ENCODE data around the gene KDM4C. TPM values are rescaled to one million over a fixed set of nuclear protein-coding genes. Genes with fewer than 3 reads are reported as not detected.

Gene KDM4C
- total RNA-seq (10 to 100 TPM; 60.1 to 61.3 TPM), total RNA-seq (42.1 to 160 (median 93.4) reads per million in 172 experiments)
- polyA plus RNA-seq (2013, experiment 1 of 2): 32.4 TPM
- 42.6 TPM for polyA plus RNA-seq (2013, experiment 2 of 2)

DNA sequence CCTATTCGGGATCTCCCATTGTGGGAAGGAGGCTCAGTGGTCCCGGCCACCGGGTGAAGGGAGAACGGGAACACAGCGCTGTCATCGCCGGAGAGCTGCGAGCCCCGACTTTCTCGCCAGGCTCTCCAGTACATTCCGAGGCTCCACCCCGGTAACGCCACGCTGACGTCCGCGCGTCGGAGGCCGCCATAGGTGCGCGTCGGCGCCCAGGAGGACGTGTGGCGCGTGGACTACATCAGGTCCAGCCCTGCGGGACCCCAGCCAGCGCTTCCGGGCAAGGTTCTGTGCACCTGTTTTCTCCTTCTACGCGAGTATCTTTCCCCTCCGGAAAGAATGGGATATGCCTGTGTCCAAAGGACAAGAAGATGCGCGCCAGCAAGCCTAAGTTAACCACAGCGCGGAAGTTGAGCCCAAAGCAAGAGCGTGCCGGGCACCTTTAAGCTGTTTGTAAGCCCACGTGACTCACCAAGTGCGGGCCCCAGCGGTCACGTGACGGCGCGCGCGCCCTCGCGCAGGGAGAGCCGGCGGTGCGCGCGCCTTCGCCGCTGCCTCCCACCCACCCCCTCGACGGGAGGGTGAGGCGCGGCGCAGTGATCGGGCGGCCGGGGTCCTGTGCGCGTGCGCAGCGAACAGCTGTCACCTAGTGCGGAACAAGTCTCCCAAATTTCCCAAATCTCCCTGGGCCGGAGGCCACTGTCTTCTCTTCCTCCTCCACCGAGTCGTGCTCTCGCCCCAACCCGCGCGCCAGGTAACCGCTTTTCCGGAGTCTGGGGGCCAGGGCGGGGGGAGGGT lies at the start of gene KDM4C:
Gene KDM4C, plus strand, starts transcription at position 518 of the 792 bp plus-strand sequence. CDS start 35,016 bp downstream, outside the sequence.
- Mint-ChIP-seq H3K36me3 (ENCODE audit: low read depth) (peaks cover 23% of the 10 kb centered on the region), H3K9me3 (no peaks in the 10 kb centered on the region), H3K27ac (peak within 1 kb of the TSS; percentile 96), H3K4me3 (peak within 1 kb of the TSS; percentile 96), H3K4me1 (ENCODE audit: low read depth) (peaks cover 25% of the 10 kb centered on the region), H3K27me3 (no peaks in the 10 kb centered on the region)
- POLR2A ChIA-PET: interaction anchor here (0.6 to 5.2 kb wide), 52 partner anchors 9 to 1965 kb away, joined by 3 to 155 read pairs (median 4); partner anchors contain the start of genes ERMP1, GLDC, RANBP6 and RCL1
- H3K36me3 ChIP-seq (ENCODE audit: insufficient read depth, low read length): no peaks in the 10 kb centered on the region
- no peaks in the 10 kb centered on the region for H3K9me3 ChIP-seq (ENCODE audit: control insufficient read depth in 1 of 2, insufficient read depth in 1 of 2, low read length in 2 of 2)
- peak within 1 kb of the TSS; percentile 90 for H3K4me3 ChIP-seq (ENCODE audit: low read length)
- H3K27me3 ChIP-seq (ENCODE audit: control insufficient read depth in 1 of 2, insufficient read depth in 2 of 2, low read length in 2 of 2): no peaks in the 10 kb centered on the region
- H3K27ac ChIP-seq (ENCODE audit: low read depth in 1 of 2, low read length in 2 of 2): peak within 1 kb of the TSS; percentile 96 to 99
- peak; percentile 87 to 98 (median 94) for DNase-seq
- CTCF ChIA-PET: no interaction called here
- TF ChIP-seq, protein P1, sequence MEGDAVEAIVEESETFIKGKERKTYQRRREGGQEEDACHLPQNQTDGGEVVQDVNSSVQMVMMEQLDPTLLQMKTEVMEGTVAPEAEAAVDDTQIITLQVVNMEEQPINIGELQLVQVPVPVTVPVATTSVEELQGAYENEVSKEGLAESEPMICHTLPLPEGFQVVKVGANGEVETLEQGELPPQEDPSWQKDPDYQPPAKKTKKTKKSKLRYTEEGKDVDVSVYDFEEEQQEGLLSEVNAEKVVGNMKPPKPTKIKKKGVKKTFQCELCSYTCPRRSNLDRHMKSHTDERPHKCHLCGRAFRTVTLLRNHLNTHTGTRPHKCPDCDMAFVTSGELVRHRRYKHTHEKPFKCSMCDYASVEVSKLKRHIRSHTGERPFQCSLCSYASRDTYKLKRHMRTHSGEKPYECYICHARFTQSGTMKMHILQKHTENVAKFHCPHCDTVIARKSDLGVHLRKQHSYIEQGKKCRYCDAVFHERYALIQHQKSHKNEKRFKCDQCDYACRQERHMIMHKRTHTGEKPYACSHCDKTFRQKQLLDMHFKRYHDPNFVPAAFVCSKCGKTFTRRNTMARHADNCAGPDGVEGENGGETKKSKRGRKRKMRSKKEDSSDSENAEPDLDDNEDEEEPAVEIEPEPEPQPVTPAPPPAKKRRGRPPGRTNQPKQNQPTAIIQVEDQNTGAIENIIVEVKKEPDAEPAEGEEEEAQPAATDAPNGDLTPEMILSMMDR (IDR thresholded peaks at IDR 0.05): no peak
- ATAC-seq (ENCODE audit: poor library complexity): peak; percentile 70
- intact Hi-C loops (cut with DNase I, micrococcal nuclease): loop anchor here (1.0 to 10.0 kb wide), 11 partner anchors 40 to 1133 kb away; partner anchors contain the start of genes UHRF2 (in 2 of the 2) and RIC1 (in 1 of the 2)
- peaks cover 26% of the 10 kb centered on the region for H3K4me1 ChIP-seq (ENCODE audit: insufficient read depth, low read length)

DNA sequence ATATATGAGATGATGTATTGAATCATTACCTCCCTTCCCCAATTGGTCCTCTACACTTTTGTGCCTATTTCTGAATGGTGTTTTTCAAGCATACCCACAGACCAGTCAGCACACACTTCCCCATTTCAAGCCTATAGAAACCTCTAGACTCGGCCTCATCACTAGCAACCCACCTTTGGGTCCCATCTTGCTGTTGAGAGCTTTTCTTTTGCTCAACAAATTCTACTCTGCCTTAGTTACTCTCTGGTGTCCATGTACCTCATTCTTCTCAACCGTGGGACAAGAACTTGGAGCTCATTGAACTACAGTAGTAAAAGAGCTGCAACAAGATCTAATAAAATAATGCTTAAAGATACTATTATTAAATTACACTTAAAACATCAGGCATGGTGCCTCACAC lies 49.0 kb upstream of the KDM4C start:
- Histone ChIP-seq H3K27me3 (ENCODE audit: control insufficient read depth in 1 of 2, insufficient read depth in 2 of 2, low read length in 2 of 2) (no peaks in the 10 kb centered on the region), H3K27ac (ENCODE audit: low read depth in 1 of 2, low read length in 2 of 2) (no peak overlapping the region), H3K4me3 (ENCODE audit: low read length) (no peak overlapping the region), H3K4me1 (ENCODE audit: insufficient read depth, low read length) (peaks cover 9% of the 10 kb centered on the region), H3K9me3 (ENCODE audit: control insufficient read depth in 1 of 2, insufficient read depth in 1 of 2, low read length in 2 of 2) (no peaks in the 10 kb centered on the region), H3K36me3 (ENCODE audit: insufficient read depth, low read length) (no peaks in the 10 kb centered on the region)
- intact Hi-C loops (cut with DNase I, micrococcal nuclease): loop anchor here in 1 of 2 experiments (5.0 kb wide), 1 partner anchor 36 kb away; no protein-coding TSS in a partner anchor
- H3K27me3 Mint-ChIP-seq: no peaks in the 10 kb centered on the region
- H3K4me1 Mint-ChIP-seq (ENCODE audit: low read depth): peaks cover 6% of the 10 kb centered on the region
- ChIA-PET POLR2A (interaction anchor here (0.6 to 1.8 kb wide), 4 partner anchors 27 to 223 kb away, joined by 3 to 8 read pairs (median 6); no protein-coding TSS in a partner anchor), CTCF (interaction anchor here (1.1 kb wide), 1 partner anchor 14 kb away, joined by 3 read pairs; no protein-coding TSS in a partner anchor)
- H3K4me3 Mint-ChIP-seq: no peak overlapping the region
- ATAC-seq (ENCODE audit: poor library complexity) (no peak), DNase-seq (no peak)
- peaks cover 8% of the 10 kb centered on the region for H3K36me3 Mint-ChIP-seq (ENCODE audit: low read depth)
- H3K9me3 Mint-ChIP-seq: peaks cover 3% of the 10 kb centered on the region
- no peak overlapping the region for H3K27ac Mint-ChIP-seq
- TF ChIP-seq, protein P1 (IDR thresholded peaks at IDR 0.05): no peak

DNA sequence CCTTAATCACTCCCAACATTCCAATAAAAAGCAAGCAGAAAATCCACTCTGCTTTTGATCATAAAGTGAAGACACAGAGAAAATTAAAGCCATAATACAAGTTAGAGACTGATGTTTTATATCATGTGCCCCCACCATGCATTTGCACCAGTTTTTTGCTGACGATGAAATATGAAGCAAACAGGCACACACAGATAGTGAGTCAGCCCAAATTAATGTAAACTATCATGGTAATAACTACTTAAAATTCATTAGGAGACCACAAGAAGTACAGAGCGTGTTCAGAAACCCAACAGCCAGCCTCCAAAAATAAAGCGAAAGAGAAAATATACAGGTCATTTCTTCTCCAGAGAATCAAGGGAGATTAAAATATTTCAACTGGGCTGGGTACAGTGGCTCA lies 46.4 kb upstream of the KDM4C start:
- ATAC-seq (ENCODE audit: poor library complexity): no peak
- Histone ChIP-seq H3K27me3 (ENCODE audit: control insufficient read depth in 1 of 2, insufficient read depth in 2 of 2, low read length in 2 of 2) (no peaks in the 10 kb centered on the region), H3K4me1 (ENCODE audit: insufficient read depth, low read length) (peaks cover 11% of the 10 kb centered on the region), H3K9me3 (ENCODE audit: control insufficient read depth in 1 of 2, insufficient read depth in 1 of 2, low read length in 2 of 2) (peaks cover 0 to 6% of the 10 kb centered on the region in 2 experiments), H3K36me3 (ENCODE audit: insufficient read depth, low read length) (no peaks in the 10 kb centered on the region), H3K4me3 (ENCODE audit: low read length) (no peak overlapping the region), H3K27ac (ENCODE audit: low read depth in 1 of 2, low read length in 2 of 2) (no peak overlapping the region)
- Mint-ChIP-seq H3K27me3 (no peaks in the 10 kb centered on the region), H3K9me3 (peaks cover 3% of the 10 kb centered on the region), H3K4me1 (ENCODE audit: low read depth) (peaks cover 3% of the 10 kb centered on the region), H3K4me3 (no peak overlapping the region), H3K27ac (no peak overlapping the region), H3K36me3 (ENCODE audit: low read depth) (no peaks in the 10 kb centered on the region)
- DNase-seq: no peak
- POLR2A ChIA-PET: no interaction called here
- intact Hi-C loops (cut with DNase I, micrococcal nuclease): no loop called here
- TF ChIP-seq, protein P1 (IDR thresholded peaks at IDR 0.05): no peak
- CTCF ChIA-PET: no interaction called here
